Effector memory CD8-positive, alpha-beta T cell (primary cell): Measurements from ENCODE around the gene CCDC74B.
A peak's percentile ranks its signal among the peaks of the same experiment; 100 is the strongest.
"Not testable (repeated sequence)": the region's sequence is repeated elsewhere in the genome, so short reads cannot be mapped to it uniquely, and the experiment has no call there.

ENCODE experiments used
- ATAC-seq: fragments of 150-1000 bp; cut with Tn5 transposase; replicated peaks from 2 replicates; pipeline ENCODE4 v1.10.0; 2021; ENCODE audit warnings: mild to moderate bottlenecking, moderate library complexity
- DNase-seq, 3 experiments: peaks; one replicate each; pipeline ENCODE4 v3.0.0; 2021
- H3K27ac Mint-ChIP-seq, 2 donors: one replicate each; pipeline ENCODE4 v1.8.0; 2022; ENCODE audit warnings: mild to moderate bottlenecking in 2 of 2, mixed read lengths in 2 of 2, moderate library complexity in 2 of 2
- H3K27me3 Mint-ChIP-seq, 2 donors: one replicate each; pipeline ENCODE4 v1.8.0; 2022; ENCODE audit warnings: mixed read lengths in 2 of 2
- H3K36me3 Mint-ChIP-seq: one replicate; pipeline ENCODE4 v1.8.0; 2022; ENCODE audit warnings: mild to moderate bottlenecking, moderate library complexity, mixed read lengths; ENCODE audit not compliant: insufficient read depth
- H3K4me1 Mint-ChIP-seq, 2 donors: one replicate each; pipeline ENCODE4 v1.8.0; 2022; ENCODE audit warnings: low read depth in 2 of 2, mixed read lengths in 2 of 2
- H3K4me3 Mint-ChIP-seq, 2 donors: one replicate each; pipeline ENCODE4 v1.8.0; 2022; ENCODE audit warnings: mild to moderate bottlenecking in 2 of 2, mixed read lengths in 2 of 2, moderate library complexity in 2 of 2
- H3K9me3 Mint-ChIP-seq, 2 donors: one replicate each; pipeline ENCODE4 v1.8.0; 2022; ENCODE audit warnings: mixed read lengths in 2 of 2
- total RNA-seq, 9 experiments: gene quantifications; one replicate each; lab custom pipeline; 2026; lab: John Stamatoyannopoulos, UW

CCDC74B gene
- 0 to 1.9 (median 0.51) reads per million in 9 experiments for total RNA-seq

DNA sequence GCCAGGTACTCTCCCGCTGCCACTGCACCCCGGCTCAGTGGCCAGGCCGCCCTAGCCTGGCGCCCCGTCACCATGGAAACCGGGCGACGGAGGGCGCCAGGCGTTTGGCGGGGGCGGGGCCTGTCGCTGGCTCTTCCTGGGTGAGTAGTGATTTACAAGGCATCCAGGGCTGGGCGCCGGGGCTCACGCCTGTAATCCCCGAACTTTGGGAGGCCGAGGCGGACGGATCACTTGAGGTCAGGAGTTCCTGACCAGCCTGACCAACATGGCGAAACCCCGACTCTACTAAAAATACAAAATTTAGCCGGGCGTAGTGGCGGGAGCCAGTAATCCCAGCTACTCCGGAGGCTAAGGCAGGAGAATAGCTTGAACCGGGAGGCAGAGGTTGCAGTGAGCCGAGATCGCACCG, at the start of gene CCDC74B:
Gene CCDC74B, minus strand, starts transcription at position 107 of the 409 bp plus-strand sequence. CDS start 116 bp downstream, outside the sequence.
- Mint-ChIP-seq H3K27ac (peak within 1 kb of the TSS; percentile 31 to 87), H3K27me3 (peaks cover 5 to 19% of the 10 kb centered on the region in 2 donors), H3K4me1 (peaks cover 7 to 11% of the 10 kb centered on the region in 2 donors), H3K4me3 (peak within 1 kb of the TSS; percentile 81 to 86)
- DNase-seq (peak; percentile 43 to 53 (median 48)), ATAC-seq (peak; percentile 90)
- not testable (repeated sequence) for H3K36me3 Mint-ChIP-seq, H3K9me3 Mint-ChIP-seq

DNA sequence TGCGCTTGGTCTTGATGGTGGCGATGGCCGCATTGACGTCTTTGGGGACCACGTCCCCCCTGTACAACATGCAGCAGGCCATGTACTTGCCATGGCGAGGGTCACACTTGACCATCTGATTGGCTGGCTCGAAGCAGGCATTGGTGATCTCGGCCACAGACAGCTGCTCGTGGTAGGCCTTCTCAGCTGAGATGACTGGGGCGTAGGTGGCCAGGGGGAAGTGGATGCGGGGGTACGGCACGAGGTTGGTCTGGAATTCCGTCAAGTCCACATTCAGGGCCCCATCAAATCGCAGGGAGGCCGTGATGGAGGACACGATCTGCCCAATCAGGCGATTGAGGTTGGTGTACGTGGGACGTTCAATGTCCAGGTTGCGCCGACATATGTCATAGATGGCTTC, 48.9 kb upstream of the CCDC74B start:
- not testable (repeated sequence) for H3K27me3 Mint-ChIP-seq, H3K9me3 Mint-ChIP-seq, H3K36me3 Mint-ChIP-seq, H3K4me1 Mint-ChIP-seq, ATAC-seq, H3K27ac Mint-ChIP-seq, DNase-seq, H3K4me3 Mint-ChIP-seq

DNA sequence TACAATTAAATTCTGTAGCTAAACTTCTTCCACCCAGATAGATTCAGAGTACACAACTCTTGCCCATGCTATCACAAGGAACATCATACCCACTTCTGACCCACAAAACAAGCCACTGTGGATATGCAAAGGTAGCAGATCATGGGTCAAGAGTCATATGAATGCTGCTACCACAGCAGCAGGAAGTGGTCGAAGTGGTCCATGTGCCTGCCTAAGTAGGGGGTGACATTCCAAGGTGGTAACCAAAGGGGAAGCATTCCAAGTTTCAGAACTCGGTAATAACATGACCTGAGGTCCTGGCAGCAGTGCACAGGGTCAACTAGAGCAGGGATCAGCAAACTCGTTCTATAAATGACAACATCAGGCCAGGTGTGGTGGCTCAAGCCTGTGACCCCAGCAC, 47.5 kb upstream of the CCDC74B start:
- H3K36me3 Mint-ChIP-seq, ATAC-seq, H3K4me3 Mint-ChIP-seq, H3K4me1 Mint-ChIP-seq, DNase-seq, H3K27me3 Mint-ChIP-seq, H3K27ac Mint-ChIP-seq, H3K9me3 Mint-ChIP-seq: not testable (repeated sequence)

DNA sequence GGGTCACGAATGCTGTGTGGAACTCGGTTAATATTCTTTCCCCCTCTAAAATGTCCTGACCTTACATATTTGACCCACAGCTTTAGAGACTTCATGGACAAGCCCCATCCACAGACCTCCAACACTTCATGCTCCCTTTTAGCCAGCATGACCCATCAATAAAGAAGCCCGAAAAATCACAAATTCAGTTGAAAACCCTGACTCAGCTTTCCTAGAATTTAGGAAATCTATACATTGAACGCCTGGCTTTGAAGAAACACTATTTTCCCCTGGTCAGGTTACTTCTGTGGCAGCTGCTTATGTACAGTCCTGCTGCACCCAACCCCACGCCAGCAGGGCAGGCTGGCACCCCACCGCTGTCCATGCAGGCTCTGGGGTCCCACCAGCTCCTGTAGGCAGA, 46.4 kb upstream of the CCDC74B start:
- H3K9me3 Mint-ChIP-seq, H3K27ac Mint-ChIP-seq, H3K27me3 Mint-ChIP-seq, DNase-seq, H3K36me3 Mint-ChIP-seq, H3K4me1 Mint-ChIP-seq, H3K4me3 Mint-ChIP-seq, ATAC-seq: not testable (repeated sequence)

DNA sequence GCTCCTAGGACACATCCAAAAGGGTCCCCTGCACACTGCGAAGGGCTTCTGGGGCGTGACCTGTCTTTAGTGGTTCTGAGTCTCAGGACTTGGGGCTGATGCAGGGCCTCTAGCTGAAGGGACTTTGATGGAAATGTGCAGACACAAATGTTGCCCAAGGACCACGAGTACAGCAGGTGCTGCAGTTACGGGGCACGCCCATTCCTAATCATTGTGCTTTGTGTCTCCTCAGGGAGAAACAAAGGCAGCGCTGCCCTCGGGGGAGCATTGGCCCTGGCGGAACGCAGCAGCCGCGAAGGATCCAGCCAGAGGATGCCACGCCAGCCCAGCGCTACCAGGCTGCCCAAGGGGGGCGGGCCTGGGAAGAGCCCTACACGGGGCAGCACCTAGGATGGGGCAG, 45.3 kb upstream of the CCDC74B start:
- no peaks in the 10 kb centered on the region for H3K9me3 Mint-ChIP-seq
- H3K36me3 Mint-ChIP-seq = peaks cover 5% of the 10 kb centered on the region
- no peak overlapping the region for H3K4me3 Mint-ChIP-seq
- H3K4me1 Mint-ChIP-seq = peaks cover 0 to 2% of the 10 kb centered on the region in 2 donors
- no peak overlapping the region for H3K27ac Mint-ChIP-seq
- H3K27me3 Mint-ChIP-seq = no peaks in the 10 kb centered on the region
- ATAC-seq = no peak
- no peak for DNase-seq

DNA sequence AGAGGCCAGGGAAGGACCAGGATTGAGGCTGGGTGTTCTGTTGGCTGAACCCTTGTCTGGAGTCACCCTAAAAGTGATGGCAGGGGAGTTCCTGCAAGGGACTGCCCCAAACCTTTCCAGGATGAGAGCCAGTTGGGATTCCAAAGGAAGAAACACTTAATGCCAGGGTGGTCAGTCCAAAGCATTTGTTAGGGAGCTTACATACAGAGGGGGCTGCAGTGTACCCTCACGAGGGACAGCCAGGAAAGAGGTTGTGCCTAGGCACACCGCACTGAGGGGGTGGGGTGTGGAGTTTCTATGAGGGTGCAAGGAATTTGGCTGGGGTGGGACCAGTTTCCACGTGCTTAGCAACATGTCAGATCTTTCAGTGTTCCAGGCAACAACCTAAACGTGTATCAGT, 44.0 kb upstream of the CCDC74B start:
- not testable (repeated sequence) for H3K27ac Mint-ChIP-seq, H3K27me3 Mint-ChIP-seq, H3K4me1 Mint-ChIP-seq, ATAC-seq, H3K36me3 Mint-ChIP-seq, H3K9me3 Mint-ChIP-seq, DNase-seq, H3K4me3 Mint-ChIP-seq

DNA sequence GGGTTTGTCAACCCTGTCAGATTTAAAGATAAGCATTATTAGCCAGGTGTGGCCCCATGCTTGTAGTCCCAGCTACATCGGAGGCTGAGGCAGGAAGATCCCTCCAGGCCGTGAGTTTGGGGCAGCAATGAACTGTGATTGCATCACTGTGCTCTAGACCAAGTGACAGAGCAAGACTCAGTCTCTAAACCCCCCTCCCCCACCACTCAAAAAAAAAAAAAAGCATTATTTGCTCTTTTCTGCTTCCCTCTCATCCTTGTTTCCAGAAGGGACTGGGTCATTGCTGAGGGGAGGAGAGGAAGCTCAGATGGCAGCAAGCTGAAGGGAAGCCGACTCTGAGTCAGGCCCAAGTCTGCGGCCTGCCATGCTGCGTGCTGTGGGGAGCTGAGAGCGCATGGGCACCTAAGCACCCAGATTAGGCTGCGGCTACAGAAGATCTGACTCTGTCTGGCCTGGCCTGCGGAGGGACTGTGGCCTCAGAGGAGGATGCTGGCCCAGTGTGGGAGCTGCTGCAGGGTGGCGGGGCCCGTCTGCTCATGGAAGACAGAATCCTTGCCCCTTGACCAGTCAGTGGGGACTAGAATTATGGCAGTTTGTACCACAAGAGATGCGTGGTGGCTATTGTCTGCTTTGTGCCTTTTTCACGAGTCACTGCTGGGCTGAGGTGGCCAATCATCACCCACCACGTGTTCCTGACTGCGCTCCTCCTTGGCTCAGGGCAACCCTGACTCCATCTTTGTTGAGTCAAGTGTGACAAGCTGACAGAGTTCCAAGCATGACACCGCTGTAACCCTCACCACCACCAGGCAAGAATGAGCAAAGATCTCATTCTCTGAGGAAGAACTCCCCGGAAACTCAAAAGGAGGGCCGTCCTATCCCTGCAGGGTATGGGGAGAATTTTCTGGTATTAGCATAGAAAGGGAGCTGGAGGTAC, 43.2 kb upstream of the CCDC74B start:
- ATAC-seq, H3K27ac Mint-ChIP-seq, H3K4me1 Mint-ChIP-seq, H3K36me3 Mint-ChIP-seq, H3K27me3 Mint-ChIP-seq, H3K4me3 Mint-ChIP-seq, DNase-seq, H3K9me3 Mint-ChIP-seq: not testable (repeated sequence)

DNA sequence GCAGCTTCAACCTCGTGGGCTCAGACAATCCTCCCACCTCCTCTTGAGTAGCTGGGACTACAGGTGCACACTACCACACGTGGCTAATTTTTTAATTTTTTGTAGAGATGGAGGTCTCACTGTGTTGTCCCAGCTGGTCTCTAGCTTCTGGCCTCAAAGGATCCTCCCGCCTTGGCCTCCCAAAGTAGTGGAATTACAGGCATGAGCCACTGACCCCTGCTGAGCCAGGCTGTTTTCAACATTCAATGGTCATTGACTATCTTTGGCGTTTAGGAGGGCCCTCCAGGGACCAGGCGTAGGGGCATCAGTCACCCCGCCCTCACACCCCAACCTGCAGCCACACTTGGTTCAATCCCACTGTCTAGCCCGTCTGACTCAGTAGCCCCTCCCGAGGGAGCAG, 42.4 kb upstream of the CCDC74B start:
- H3K4me3 Mint-ChIP-seq = no peak overlapping the region
- H3K4me1 Mint-ChIP-seq = peaks cover 0 to 10% of the 10 kb centered on the region in 2 donors
- no peak overlapping the region for H3K27ac Mint-ChIP-seq
- peaks cover 9% of the 10 kb centered on the region for H3K36me3 Mint-ChIP-seq
- no peaks in the 10 kb centered on the region for H3K27me3 Mint-ChIP-seq
- no peaks in the 10 kb centered on the region for H3K9me3 Mint-ChIP-seq
- DNase-seq (no peak), ATAC-seq (no peak)

DNA sequence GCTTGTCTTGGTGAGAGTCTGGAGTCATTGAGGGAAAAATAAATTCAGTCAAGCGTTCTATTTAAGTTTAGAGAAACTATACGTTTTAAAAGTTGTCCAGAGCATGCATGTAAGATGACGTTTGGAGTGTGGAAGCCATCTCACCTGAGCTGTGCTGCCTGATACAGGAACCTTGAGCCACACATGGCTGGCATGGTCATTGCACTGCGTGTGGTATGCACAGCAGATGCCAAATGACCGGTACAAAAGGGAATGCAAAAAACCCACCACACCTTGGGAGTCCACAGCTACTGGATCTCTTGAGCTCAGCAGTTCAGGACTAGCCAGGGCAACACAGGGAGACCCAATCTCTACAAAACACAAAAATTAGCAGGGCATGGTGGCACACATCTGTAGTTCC, 41.5 kb upstream of the CCDC74B start:
- ATAC-seq (no peak), DNase-seq (no peak)
- Mint-ChIP-seq H3K9me3 (no peaks in the 10 kb centered on the region), H3K4me3 (no peak overlapping the region), H3K4me1 (peaks cover under 1 to 11% of the 10 kb centered on the region in 2 donors), H3K36me3 (peaks cover 13% of the 10 kb centered on the region), H3K27ac (peak overlapping the region in 1 of 2 donors; percentile 49), H3K27me3 (no peaks in the 10 kb centered on the region)

DNA sequence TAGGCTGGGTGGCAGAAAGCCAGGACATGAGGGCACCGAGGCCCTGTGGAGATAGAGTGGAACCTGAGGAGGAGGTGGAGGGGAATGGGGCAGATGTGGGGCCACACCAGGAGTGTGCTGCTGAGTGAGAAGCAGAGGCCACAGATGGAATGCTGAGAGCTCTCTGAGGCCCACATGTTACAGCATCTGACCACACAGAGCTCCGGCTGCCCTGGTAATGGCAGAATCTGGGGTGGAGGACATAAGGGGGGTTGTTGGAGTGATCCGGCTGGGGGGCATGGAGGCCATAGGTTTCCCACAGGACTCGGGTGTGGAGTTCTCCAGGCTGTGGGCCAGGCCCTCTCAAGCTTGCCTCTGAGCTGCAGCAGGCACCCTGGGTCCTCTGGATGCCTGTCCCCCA, 41.0 kb upstream of the CCDC74B start:
- no peak for ATAC-seq
- DNase-seq = no peak
- Mint-ChIP-seq H3K27ac (peak overlapping the region in 1 of 2 donors; percentile 49), H3K4me1 (peaks cover 5 to 15% of the 10 kb centered on the region in 2 donors), H3K36me3 (peaks cover 15% of the 10 kb centered on the region), H3K9me3 (no peaks in the 10 kb centered on the region), H3K4me3 (no peak overlapping the region), H3K27me3 (no peaks in the 10 kb centered on the region)

DNA sequence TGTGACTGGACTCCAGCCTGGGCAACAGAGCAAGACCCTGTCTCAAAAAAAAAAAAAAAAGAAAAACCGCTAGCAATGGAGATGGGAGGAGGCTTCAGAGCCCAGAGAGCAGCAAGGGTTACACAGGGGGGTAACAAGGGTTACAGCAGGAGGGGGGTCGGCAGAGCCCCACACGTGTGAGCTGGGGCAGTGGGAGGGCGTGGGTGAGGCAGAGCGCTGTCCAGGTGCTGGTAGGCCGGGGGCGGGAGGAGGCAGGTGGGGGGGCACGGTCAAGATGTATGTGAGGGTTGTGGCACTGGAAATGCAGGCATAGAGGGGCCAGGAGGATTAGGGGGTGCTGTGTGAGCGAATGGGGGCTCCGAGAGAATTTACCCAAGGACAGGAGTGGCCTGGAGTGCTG, 40.5 kb upstream of the CCDC74B start:
- H3K27me3 Mint-ChIP-seq = no peaks in the 10 kb centered on the region
- peaks cover 9 to 17% of the 10 kb centered on the region in 2 donors for H3K4me1 Mint-ChIP-seq
- H3K36me3 Mint-ChIP-seq = peaks cover 15% of the 10 kb centered on the region
- ATAC-seq (no peak), DNase-seq (no peak)
- H3K9me3 Mint-ChIP-seq = no peaks in the 10 kb centered on the region
- H3K4me3 Mint-ChIP-seq = no peak overlapping the region
- peak overlapping the region in 1 of 2 donors; percentile 49 for H3K27ac Mint-ChIP-seq

DNA sequence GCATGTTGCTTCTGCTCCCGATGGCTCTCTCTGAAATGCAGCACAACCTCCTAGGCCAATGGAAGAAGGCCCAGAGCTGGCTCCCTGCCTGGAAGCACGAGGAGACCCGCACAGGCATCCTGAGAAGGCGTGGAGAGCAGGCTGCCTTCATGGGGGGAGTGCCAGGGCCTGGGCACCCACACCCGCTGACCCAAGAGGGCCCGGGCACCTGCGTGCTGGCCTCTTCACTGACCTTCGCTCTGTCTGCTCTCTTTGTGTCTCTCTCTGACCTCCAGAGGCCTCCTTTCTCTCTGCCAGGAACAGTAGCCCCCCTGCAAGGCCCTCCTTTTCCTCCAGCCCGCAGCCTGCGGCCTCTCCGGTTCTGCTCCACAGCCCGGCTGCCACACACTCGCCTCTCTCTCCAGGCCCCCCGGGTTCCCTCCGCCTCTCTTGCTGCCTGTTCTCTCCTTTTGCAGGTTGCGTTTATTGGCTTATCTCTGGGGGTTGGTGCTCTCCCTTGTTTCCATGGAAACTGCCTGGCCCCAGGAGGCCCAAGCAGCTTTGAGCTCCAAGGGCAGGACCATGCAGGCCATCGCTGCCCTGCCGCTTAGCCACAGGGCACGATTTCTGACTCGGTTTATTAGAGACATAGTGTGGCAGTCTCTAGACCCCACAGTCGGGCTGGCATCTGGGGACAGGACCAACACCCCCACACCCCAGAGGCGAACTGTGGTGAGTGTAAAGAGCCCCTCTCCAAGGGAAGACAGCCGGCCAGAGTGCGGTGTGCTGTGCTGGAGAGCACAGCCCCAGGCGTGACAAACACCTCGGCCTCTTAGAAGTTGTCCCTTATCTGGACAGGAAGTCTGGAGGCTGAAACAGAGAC, 38.8 kb upstream of the CCDC74B start:
- DNase-seq (no peak), ATAC-seq (no peak)
- no peaks in the 10 kb centered on the region for H3K27me3 Mint-ChIP-seq
- H3K4me1 Mint-ChIP-seq = peaks cover 9 to 17% of the 10 kb centered on the region in 2 donors
- H3K9me3 Mint-ChIP-seq = no peaks in the 10 kb centered on the region
- peak overlapping the region; percentile 63 to 76 for H3K4me3 Mint-ChIP-seq
- H3K36me3 Mint-ChIP-seq = peaks cover 16% of the 10 kb centered on the region
- H3K27ac Mint-ChIP-seq = peak overlapping the region; percentile 60 to 88

DNA sequence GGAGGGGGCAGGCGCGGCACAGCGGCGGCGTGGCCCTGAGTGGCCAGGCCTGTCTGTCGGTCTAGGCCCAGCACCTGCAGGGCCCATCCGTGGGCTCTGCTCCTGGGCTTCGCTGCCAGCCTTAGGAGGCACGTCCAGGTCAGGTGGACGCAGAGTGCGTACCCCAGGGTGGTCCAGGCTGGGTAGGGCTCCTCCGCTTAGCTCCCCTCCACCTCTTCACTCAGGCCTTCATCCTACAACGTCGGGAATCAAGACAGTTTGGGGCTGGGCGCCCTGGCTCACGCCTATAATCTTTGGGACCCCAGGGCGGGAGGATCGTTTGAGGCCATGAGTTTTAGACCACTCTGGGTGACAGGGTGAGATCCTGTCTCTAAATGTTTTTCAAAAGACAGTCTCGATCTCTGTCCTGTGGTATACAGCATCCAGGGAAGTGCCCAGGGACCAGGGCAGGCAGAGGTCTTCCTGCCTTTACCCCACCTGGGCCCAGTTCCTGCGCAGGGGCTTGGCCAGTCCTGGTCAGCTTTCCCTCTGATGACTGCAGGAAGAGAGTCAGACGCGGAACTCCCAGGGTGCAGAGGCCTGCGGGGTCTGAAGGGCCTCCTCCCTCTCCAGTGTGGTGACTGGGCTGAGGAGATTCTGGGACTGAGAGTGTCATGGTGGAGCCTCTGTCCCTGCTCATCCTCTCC, 38.1 kb upstream of the CCDC74B start:
- H3K27me3 Mint-ChIP-seq, DNase-seq, ATAC-seq, H3K9me3 Mint-ChIP-seq: not testable (repeated sequence)
- Mint-ChIP-seq H3K4me3 (peak overlapping the region; percentile 63 to 76), H3K36me3 (peaks cover 22% of the 10 kb centered on the region), H3K27ac (peak overlapping the region; percentile 60 to 88), H3K4me1 (peaks cover 11 to 17% of the 10 kb centered on the region in 2 donors)
